HEK293 (cell line): ENCODE results near the gene EIF3L.

Experiments used
- CTCF ChIP-seq: fragments of 450-650 bp; formaldehyde crosslinking; IDR thresholded peaks from 2 replicates; pipeline ENCODE4 v1.5.1; 2016; ENCODE audit warnings: missing biosample characterization, missing genetic modification characterization
- HOXD13 ChIP-seq: sonication (generic); formaldehyde crosslinking; IDR thresholded peaks from 2 replicates; pipeline ENCODE4 v1.8.0; 2022; ENCODE audit warnings: missing genetic modification reagents, borderline replicate concordance
- MEIS1 ChIP-seq: sonication (generic); formaldehyde crosslinking; IDR thresholded peaks from 2 replicates; pipeline ENCODE4 v1.8.1; 2022; ENCODE audit warnings: missing genetic modification reagents, mild to moderate bottlenecking, borderline replicate concordance
- PATZ1 ChIP-seq: fragments of 450-650 bp; formaldehyde crosslinking; IDR thresholded peaks from 2 replicates; pipeline ENCODE4 v1.5.1; 2016; ENCODE audit warnings: missing biosample characterization, missing genetic modification characterization
- PBX3 ChIP-seq: sonication (generic); formaldehyde crosslinking; IDR thresholded peaks from 2 replicates; pipeline ENCODE4 v1.8.1; 2022; ENCODE audit warnings: mild to moderate bottlenecking, moderate library complexity, missing genetic modification reagents
- SP3 ChIP-seq: fragments of 450-650 bp; formaldehyde crosslinking; IDR thresholded peaks from 2 replicates; pipeline ENCODE4 v1.5.1; 2016; ENCODE audit warnings: missing biosample characterization, missing genetic modification characterization
- ZNF138 ChIP-seq: fragments of 450-650 bp; formaldehyde crosslinking; IDR thresholded peaks from 2 replicates; pipeline ENCODE4 v1.5.1; 2016; ENCODE audit warnings: missing biosample characterization, missing genetic modification characterization, borderline replicate concordance
- ZNF48 ChIP-seq: fragments of 450-650 bp; formaldehyde crosslinking; IDR thresholded peaks from 2 replicates; pipeline ENCODE4 v1.5.1; 2016; ENCODE audit warnings: missing biosample characterization, missing genetic modification characterization
- ZNF513 ChIP-seq: fragments of 450-650 bp; IDR thresholded peaks from 2 replicates; pipeline ENCODE4 v1.5.1; 2018; ENCODE audit warnings: missing biosample characterization, missing genetic modification characterization
- ZNF561 ChIP-seq: fragments of 450-650 bp; IDR thresholded peaks from 2 replicates; pipeline ENCODE4 v1.5.1; 2018; ENCODE audit warnings: missing biosample characterization, missing genetic modification characterization, borderline replicate concordance

GRCh38 chr22:37918580-37919270, 69.5 kb downstream of the EIF3L start:
- TF ChIP-seq CTCF (tag by site-specific recombination) = no peak
- TF ChIP-seq HOXD13 (CRISPR knock-in tag) = no peak
- TF ChIP-seq ZNF513 (tag by site-specific recombination) = no peak
- no peak for TF ChIP-seq ZNF138 (tag by site-specific recombination)
- TF ChIP-seq SP3 (tag by site-specific recombination) = no peak
- TF ChIP-seq ZNF561 (tag by site-specific recombination) = no peak
- TF ChIP-seq ZNF48 (tag by site-specific recombination) = no peak
- no peak for TF ChIP-seq MEIS1 (CRISPR knock-in tag)
- no peak for TF ChIP-seq PBX3 (CRISPR knock-in tag)
- no peak for TF ChIP-seq PATZ1
